Renal pelvis (tissue), 4 donors: ENCODE results near the gene CHCHD5. TPM values are rescaled to one million over a fixed set of nuclear protein-coding genes. Genes with fewer than 3 reads are reported as not detected.
"Not testable (repeated sequence)": the region's sequence is repeated elsewhere in the genome, so short reads cannot be mapped to it uniquely, and the experiment has no call there.

Experiments used
- DNase-seq: peaks from one replicate; pipeline ENCODE4 v3.0.0-alpha.2; 2013
- polyA plus RNA-seq, 3 donors: library from polyadenylated mRNA; unstranded; fragments of 120-200 nt; gene quantifications; one replicate each; pipeline ENCODE4 v1.2.1, GENCODE V29; 2013; ENCODE audit not compliant: insufficient read length in 3 of 3

CHCHD5 gene
- polyA plus RNA-seq, 3 donors: 32.7 to 37.7 (median 37.1) TPM

DNA sequence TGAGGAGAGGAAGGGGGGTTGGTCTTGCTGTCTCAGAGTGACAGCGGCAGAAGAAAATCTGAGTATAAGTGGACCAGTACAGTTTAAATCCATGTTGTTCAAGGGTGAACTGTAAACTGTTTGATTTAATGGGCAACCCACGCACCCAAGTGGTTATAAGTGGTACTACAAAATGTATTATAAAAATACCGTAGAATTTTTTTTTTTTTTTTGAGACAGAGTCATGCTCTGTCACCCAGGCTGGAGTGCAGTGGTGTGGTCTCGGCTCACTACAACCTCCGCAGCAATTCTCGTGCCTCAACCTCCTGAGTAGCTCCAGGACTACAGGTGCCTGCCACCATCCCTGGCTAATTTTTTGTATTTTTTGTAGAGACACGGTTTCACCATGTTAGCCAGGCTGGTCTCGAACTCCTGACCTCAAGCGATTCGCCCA is 2.1 kb upstream of the CHCHD5 start:
- DNase-seq: peak; percentile 48

DNA sequence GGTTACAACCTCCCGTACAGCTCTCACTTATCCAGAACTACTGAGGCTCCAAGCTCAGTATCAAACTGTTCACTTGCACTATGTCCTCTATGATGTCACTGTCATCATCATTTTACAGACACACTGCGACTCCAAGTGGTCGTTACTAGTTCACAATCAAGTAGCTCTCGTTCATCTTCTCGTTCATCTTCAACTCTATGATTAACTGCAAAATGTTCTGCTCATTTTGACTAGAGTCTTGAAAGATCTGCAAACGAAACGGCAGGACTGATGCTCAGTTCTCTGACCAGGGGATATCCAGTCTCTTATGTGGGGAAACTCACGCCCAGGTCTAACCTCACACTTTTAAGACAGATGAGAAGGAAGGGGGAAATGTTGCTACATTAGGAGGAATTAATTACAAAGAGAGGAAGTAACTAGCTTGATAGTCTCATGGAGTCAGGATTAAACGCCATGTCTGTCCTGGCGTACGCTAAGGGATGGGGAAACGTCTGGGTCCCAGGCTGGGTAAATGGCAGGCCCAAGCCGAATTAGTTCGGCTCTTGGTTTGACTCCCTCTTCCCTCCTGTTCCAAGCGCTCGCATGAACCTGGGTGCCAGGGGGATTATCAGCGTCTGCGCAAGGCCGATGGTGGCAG is 794 bp upstream of the CHCHD5 start:
- DNase-seq: peak; percentile 9

DNA sequence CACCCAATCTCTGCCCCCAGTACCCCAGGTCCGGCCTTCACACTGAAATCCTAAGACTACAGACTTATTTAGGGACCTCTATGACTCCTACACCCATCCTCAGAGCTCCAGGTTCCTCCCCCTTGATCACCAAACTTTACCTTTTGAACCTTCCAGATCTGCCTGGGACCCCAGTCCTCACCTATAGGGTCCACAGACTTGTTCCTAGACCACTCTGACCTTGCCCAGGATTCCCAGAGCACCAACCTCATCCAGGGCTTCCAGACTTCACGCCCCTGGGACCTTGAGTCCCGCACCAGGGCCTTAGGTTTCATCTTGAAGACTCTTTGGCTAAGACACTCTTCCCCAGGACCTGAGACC is 462 bp downstream of the CHCHD5 start:
- DNase-seq: no peak

DNA sequence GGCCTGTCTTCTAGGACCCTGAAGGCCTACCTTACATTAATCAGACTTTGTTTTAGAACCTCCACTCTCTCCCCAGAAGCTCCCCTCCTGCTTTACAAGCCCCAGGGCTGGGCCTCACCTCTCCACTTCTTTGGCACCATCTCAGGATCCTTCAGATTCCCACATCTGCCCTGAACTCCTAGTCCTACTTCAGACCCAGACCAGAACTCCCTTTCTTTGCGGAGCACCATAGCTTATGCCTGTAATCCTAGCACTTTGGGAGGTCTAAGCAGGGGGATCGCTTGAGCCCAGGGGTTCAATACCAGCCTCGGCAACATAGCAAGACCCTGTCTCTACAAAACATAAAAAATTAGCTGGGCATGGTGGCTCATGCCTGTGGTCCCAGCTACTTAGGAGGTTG is 991 bp downstream of the CHCHD5 start:
- no peak for DNase-seq

GRCh38 chr2:112585873-112586464 is 1.6 kb downstream of the CHCHD5 start:
- no peak for DNase-seq

- DNase-seq: no peak
Measured at GRCh38 chr2:112588611-112589045, 4.2 kb downstream of the CHCHD5 start.

GRCh38 chr2:112591413-112591812 is 7.0 kb downstream of the CHCHD5 start:
- DNase-seq: no peak

DNA sequence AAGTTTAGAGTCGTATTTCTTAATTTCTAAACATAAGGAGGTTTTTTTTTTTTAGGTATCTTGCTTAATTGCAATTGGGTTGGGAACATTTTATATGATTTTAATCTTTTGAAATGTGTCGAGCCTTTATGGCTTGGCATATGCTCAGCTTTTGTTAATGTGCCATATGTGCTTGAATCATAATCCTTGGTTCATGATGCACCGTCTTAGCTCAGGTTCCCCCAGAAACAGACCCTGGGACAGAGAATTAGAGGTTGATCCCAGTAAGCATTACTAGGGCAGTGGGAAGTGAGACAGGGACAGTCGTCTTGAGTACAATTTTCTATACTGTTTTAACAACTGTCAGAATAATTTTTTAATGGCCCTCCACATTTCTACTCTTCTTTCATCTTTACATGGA is 9.3 kb downstream of the CHCHD5 start:
- no peak for DNase-seq

- no peak for DNase-seq
Measured at GRCh38 chr2:112597537-112598322, 13.3 kb downstream of the CHCHD5 start.

- no peak for DNase-seq
Measured at GRCh38 chr2:112600634-112601033, 16.2 kb downstream of the CHCHD5 start.

DNA sequence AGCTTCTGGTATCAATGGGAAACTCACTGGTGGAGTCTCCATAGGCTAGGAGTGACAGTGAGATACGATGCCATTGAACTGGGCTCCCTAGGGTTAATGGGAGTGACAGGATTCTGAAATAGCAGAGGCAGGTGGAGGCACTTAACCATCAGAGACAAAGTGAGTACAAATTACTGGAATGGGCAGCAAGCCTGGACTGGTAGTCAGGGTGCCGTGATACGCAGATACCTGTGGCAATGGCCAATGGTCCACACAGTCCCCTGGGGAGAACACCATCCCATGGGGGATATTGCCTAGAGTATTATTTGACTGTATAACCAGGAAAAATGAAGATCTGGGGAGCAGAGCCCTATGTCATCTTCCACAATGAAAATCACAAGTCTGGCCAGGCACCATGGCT is 17.3 kb downstream of the CHCHD5 start:
- no peak for DNase-seq

DNA sequence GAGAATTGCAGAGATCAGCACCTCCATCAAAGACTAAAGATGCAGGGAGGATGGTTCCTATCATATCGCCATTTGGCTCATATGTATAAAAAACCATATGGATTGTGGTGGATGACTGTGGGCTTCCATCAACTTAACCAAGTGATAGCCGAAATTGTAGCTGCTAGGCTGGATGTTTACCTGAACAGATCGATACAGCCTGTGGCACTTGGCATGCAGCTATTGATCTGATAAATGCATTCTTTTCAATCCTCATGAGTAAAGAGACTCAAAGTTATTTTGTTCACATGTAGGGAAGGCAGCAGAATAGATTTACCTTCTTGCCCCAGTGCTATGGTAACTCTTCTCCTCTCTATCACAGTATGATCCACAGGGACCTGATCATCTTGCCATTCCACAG is 18.5 kb downstream of the CHCHD5 start:
- no peak for DNase-seq

DNA sequence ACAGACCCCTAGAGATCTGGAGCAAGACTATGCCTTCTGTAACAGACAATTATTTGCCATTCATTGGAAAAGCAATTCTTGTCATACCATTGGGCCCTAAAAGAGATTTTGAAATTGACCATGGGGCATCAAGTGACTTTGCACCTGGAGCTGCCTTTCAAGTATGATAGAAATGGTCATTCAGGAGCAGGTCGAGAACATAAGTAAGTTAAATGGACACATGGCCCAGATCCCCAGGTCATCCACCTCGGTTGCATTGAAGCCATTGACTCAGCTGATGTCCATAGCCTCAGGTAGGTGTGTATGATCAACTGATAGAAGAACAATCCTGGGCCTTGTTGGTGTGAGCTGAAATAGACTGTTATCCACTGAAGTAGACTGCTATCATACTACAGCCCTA is 19.3 kb downstream of the CHCHD5 start:
- no peak for DNase-seq

GRCh38 chr2:112604952-112605351 is 20.5 kb downstream of the CHCHD5 start:
- no peak for DNase-seq

- no peak for DNase-seq
Measured at GRCh38 chr2:112605926-112606325, 21.5 kb downstream of the CHCHD5 start.

DNA sequence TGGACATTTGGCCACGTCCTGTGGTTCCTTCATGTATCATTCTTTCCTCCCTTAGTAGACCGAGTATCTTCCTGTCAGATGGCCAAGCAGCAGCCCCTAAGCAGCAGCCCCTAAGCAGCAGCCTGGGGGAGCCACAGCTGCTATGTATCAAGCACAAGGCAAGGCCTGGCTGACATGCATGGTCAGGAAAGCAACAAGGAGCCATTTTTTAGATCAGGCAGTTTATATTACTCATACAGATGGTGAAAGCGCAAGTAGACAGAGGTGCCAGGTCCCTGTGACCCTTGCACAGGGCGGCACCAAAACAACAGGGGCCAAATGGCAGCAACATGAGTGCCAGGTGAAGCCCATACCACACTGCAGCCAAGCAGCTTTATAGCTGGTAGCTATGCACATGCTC is 22.1 kb downstream of the CHCHD5 start:
- peak; percentile 41 for DNase-seq

GRCh38 chr2:112607680-112608438 is 23.4 kb downstream of the CHCHD5 start:
- no peak for DNase-seq

DNA sequence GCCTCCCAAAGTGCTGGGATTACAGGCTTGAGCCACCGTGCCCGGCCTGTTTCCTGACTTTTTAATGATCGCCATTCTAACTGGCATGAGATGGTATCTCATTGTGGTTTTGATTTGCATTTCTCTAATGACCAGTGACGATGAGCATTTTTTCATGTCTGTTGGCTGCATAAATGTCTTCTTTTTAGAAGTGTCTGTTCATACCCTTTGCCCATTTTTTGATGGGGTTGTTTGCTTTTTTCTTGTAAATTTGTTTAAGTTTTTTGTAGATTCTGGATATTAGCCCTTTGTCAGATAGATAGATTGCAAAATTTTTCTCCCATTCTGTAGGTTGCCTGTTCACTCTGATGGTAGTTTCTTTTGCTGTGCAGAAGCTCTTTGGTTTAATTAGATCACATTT is 24.9 kb downstream of the CHCHD5 start:
- not testable (repeated sequence) for DNase-seq

GRCh38 chr2:112612283-112612682 is 27.9 kb downstream of the CHCHD5 start:
- DNase-seq: not testable (repeated sequence)

DNA sequence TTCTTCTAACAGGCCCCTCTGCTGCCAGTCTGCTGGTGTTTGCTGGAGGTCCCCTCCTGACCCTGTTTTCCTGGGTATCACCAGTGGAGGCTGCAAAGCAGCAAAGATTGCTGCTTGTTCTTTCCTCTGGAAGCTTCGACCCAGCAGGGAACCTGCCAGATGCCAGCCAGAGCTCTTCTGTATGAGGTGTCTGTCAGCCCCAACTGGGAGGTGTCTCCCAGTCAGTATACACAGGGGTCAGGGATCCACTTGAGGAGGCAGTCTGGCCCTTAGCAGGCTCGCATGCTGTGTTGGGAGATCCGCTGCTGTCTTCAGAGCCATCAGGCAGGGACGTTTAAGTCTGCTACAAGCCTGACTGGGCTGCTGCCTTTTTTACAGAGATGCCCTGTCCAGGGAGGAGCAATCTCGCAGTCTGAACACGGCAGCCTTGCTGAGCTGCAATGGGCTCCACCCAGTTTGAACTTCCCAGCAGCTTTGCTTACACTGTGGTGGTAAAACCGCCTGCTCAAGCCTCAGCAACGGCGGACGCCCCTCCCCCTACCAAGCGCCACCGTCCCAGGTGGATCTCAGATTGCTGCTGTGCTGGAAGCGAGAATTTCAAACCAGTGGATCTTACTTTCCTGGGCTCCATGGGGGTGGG is 29.9 kb downstream of the CHCHD5 start:
- no peak for DNase-seq

DNA sequence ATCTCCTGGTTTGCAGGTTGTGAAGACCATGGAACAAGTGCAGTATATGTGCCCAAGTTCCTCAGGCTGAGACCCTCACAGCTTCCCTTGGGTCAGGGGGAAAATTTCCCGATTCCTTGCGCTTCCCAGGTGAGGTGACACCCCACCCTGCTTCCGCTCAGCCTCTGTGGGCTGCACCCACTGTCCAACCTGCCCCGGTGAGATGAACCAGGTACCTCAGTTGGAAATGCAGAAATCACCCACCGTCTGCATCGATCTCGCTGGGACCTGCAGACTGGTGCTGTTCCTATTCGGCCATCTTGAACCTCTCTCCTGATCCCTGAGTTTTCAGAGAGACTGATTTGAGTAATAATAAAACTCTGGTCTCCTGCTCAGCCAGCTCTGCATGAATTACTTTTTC is 30.6 kb downstream of the CHCHD5 start:
- DNase-seq: no peak

DNA sequence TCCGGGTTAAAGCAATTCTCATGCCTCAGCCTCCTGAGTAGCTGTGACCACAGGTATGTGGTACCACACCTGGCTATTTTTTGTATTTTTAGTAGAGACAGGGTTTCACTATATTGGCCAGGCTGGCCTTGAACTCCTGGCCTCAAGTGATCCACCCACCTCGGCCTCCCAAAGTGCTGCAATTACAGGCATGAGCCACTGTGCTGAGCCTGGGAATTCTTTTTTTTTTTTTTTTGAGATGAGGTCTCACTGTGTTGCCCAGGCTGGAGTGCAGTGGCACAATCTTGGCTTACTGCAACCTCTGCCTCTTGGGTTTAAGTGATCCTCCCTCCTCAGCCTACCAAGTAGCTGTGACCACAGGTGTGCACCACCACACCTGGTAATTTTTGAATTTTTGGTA is 31.4 kb downstream of the CHCHD5 start:
- not testable (repeated sequence) for DNase-seq
